Fibroblast of villous mesenchyme (primary cell): ENCODE data around the gene PHF12. TPM values are rescaled to one million over a fixed set of nuclear protein-coding genes. Genes with fewer than 3 reads are reported as not detected.
"Not testable (repeated sequence)": the region's sequence is repeated elsewhere in the genome, so short reads cannot be mapped to it uniquely, and the experiment has no call there.

Experiments used
- DNase-seq: peaks from one replicate; pipeline ENCODE4 v3.0.0-alpha.2; 2010; ENCODE audit warnings: low read depth
- H3K4me3 ChIP-seq: 2 replicates; pipeline ENCODE4 v1.5.1; 2011; ENCODE audit warnings: low read depth, mild to moderate bottlenecking, low read length
- CTCF ChIP-seq: IDR thresholded peaks from 2 replicates; pipeline ENCODE4 v1.5.1; 2012; ENCODE audit warnings: low read depth, mild to moderate bottlenecking, low read length; ENCODE audit not compliant: insufficient read depth
- total RNA-seq: library from RNA; depleted of rRNA; stranded (reverse); fragments of >200 nt; gene quantifications from 2 replicates; pipeline ENCODE4 v1.2.3, GENCODE V29; 2012

PHF12 gene
- total RNA-seq, 1 donor = 22.5 TPM

DNA sequence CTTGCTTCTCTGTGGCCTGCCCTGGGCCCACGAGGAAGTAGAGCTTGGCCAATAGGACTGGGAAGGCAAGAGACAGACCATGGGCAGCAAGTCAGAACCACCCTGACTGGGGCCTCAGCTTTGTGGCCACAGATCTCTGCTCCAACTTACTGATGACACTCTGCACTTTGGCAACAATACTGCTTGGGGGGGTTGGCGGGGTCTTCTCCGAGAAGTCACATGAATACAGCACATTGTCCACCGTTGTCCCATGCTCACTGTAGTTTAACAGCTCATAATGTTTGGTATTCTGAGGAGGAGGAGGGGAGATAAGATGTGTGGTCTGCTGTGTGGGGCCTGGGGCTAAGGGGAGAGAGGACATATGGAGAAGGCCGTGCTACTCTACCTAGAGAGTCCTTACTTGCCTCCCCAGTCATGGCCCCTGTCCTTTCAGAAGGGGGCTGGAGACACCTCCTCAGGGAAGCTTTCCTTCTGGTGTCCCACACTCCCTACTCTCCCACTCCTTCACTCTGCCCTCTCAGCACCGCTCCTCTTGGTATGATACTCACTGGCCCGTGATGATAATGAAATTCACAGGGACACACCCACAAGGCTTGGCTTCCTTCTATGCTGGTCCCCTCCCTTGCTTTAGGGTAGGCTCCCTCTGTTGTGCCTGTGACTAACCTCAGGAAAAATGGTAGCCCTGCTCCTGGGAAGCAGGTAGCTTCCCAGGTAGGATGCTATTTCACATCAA is 44.4 kb downstream of the PHF12 start:
- no peak for DNase-seq
- TF ChIP-seq CTCF = no peak
- no peak overlapping the region for H3K4me3 ChIP-seq

GRCh38 chr17:28906276-28906675 is 45.0 kb downstream of the PHF12 start:
- TF ChIP-seq CTCF = no peak
- no peak overlapping the region for H3K4me3 ChIP-seq
- no peak for DNase-seq

- H3K4me3 ChIP-seq = no peak overlapping the region
- DNase-seq = no peak
- TF ChIP-seq CTCF = no peak
These were observed 46.5 kb downstream of the PHF12 start for GRCh38 chr17:28904800-28905199.

GRCh38 chr17:28903546-28903841 is 47.8 kb downstream of the PHF12 start:
- not testable (repeated sequence) for H3K4me3 ChIP-seq, DNase-seq

- H3K4me3 ChIP-seq = peak within 1 kb of the TSS; percentile 64
- TF ChIP-seq CTCF = peak; percentile 71
- DNase-seq = peak; percentile 86
These were observed 48.3 kb downstream of the PHF12 start, which contains the start of gene DHRS13 for GRCh38 chr17:28902819-28903545. DHRS13 (minus strand) TSS chr17:28903079; CDS start chr17:28902944, 135 bp downstream.

DNA sequence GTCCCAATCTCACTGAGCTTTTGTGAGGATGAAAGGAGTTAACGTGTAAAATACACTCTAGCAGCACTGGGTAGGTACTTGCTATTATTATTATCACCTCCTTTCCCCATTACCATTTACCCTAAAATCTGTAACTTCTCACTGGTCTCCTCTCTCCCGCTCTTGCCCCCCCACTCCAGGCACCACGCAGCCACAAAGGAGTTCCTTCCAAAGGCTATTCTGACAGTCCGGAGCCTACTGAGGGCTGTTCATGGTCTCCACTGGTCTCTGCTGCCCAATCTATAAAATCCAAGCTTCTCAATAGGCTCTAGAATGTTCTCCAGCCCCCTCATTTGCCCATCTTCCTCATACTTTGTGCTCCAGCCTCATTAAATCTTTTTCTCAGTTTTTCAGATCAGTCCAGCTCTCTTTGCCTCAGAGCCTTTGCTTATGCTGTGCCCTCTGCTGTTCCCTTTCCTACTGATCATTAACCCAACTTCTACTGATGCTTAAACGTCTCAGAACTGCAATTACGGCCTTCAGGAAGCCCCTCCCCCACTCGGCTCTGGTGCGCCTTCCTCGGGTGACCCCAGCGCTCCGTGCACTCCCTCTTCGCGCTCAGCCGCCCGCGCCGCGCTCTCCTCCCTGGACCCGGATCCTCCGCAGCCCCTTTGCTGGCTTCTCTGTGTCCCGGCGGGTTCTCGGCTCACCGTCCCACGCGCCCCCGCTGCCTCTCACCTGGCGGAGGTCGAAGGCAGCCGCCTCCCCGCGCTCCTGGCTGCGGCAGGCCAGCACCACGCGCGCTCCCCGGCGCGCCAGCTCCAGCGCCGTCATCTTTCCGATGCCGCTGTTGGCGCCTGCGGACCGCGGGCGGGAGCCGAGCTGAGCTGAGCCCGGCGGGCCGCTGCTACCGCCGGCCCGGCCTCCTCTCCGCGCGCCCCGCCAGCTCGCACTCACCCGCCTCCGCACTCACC is 49.2 kb downstream of the PHF12 start:
- no peak for TF ChIP-seq CTCF
- no peak for DNase-seq
- peak overlapping the region; percentile 64 for H3K4me3 ChIP-seq
